Upper lobe of left lung (tissue), 4 donors: ENCODE measurements around the gene DESI2.

Source experiments
- CTCF ChIP-seq, 6 experiments: fragments of 450-650 bp in 4 of 6; fragments of 200-600 bp in 2 of 6; sonication (generic) in 2 of 6; IDR thresholded peaks; one replicate each; pipeline ENCODE4 v1.5.1; 2016 to 2019; ENCODE audit warnings: antibody characterized with exemption in 6 of 6
- EP300 ChIP-seq, 4 donors: sonication (generic); formaldehyde crosslinking; IDR thresholded peaks; one replicate each; pipeline ENCODE4 v1.5.1; 2017; ENCODE audit warnings: antibody characterized with exemption in 4 of 4, control low read depth in 2 of 4
- POLR2A ChIP-seq, 4 donors: fragments of 450-650 bp; IDR thresholded peaks; one replicate each; pipeline ENCODE4 v1.5.1; 2016 to 2017; ENCODE audit warnings: antibody characterized with exemption in 4 of 4, mild to moderate bottlenecking in 2 of 4

GRCh38 chr1:244664353-244664752 lies 11.4 kb downstream of the DESI2 start:
- TF ChIP-seq CTCF (IDR thresholded peaks at IDR 0.05): no peak
- no peak for TF ChIP-seq POLR2A (IDR thresholded peaks at IDR 0.05)
- TF ChIP-seq EP300 (IDR thresholded peaks at IDR 0.05): no peak
